Stimulated activated CD4-positive, alpha-beta T cell treated with anti-CD3 and anti-CD28 coated beads, Interleukin-1b, Interleukin-23, amount 100 ng/mL, for 48 hours (primary cell): Measurements from ENCODE around the gene URI1.

Experiments used
- DNase-seq: peaks from one replicate; pipeline ENCODE4 v3.0.0-alpha.2; 2020

Gene URI1

DNA sequence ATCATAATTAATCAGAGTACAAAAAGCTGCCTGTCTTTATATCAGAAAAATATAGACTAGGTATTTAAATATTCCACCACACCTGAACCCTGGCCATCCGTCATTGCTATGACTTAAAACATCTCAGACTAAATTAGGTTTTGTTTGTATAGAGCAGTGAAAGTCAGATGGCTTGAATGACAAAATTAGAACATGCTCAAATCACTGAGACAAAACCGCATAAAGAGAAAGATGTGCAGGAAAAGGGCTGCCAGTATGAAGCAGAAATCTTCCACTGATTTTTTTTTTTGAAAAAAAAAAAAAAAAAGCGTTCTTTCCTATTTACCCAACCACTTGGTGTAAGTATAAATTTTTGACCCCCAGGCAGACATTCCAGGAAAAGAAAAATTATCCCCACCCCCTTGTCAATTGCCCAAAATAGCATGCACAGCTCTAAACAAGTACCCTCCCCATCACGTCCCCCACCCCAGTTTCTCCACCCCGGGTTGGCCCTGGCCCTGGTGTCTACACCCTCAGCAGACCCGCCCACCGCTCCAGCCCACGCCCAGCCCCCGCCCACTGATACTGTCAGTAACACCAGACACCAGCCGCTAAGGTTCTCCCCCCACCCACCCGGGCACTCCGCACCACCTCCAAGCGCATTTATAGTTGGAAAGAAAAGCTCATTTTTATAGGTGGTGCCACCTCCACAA lies 118.6 kb downstream of the URI1 start:
- no peak for DNase-seq

DNA sequence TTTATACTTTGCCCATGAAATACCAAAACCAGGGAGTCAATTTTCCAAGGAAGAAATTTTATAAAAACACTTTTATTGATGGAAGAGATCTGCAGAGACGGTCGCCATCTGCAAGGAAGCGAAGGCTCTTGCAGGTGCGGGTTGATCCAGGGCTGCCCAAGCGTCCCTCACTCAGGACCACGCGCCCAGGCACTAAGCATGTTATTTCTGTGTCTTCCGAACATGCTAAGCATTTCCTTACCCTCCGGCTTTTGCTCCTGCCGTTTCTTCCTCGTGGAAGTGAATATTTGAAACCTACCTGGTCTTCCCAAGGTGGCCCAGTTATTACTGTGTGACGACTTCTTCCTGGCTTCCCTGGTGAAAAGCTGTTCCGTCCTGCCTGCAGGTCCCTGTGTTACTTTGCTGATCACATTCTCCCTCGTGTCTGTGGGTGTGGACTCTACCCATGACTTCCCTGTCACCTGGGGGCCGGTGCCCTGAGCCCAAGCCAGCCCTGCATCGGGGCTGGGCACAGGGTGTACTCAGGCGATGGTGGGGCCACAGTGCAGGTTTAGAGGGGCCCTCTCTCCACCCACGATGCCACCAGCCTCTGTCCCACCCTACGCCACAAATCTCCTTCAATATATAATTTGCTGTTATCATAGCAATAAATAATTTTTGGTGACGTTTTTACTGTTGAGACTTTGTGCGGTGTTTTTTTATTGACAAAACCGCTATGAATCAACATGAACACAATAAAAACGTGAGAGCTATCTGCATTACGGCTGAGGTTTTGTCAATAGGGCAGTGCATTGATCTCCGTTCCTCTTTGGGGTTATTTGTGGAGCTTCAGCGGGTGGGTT lies 119.4 kb downstream of the URI1 start:
- DNase-seq, result no peak

DNA sequence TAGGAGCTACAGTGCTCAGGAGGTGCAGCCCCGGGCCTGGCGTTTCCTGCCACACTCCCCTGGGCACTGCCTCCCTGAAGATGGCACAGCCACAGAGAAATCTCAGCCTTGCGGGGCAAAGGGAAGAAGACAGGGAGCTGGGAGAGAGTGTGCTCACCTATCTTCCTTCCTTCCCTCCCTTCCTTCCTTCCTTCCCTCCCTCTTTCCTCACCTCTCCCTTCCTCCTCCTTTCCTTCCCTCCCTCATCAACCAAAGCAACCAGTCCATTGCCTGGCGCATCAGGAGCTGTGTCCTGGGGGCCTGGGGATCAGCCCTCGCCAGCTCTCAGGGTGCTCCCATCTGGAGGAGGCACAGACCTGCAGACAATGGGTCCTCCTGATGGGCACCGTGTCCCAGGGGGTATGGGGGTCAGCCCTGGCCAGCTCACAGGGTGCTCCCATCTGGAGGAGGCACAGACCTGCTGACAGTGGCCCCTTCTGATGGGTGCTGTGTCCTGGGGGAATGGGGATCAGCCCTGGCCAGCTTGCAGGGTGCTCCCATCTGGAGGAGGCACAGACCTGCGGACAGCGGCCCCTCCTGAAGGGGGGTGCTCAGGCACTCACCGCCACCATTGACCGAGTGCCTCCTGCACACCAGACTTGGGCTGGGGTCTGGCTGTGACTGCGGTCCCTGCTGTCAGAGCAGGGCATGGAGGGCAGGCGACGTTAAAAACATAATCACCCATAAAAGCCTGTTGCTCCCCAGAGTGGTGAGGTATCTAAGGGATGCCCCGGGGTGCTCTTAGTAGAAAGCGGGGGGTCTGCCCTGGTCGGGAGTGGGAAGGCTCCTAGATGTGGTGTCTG lies 120.2 kb downstream of the URI1 start:
- DNase-seq, result no peak

DNA sequence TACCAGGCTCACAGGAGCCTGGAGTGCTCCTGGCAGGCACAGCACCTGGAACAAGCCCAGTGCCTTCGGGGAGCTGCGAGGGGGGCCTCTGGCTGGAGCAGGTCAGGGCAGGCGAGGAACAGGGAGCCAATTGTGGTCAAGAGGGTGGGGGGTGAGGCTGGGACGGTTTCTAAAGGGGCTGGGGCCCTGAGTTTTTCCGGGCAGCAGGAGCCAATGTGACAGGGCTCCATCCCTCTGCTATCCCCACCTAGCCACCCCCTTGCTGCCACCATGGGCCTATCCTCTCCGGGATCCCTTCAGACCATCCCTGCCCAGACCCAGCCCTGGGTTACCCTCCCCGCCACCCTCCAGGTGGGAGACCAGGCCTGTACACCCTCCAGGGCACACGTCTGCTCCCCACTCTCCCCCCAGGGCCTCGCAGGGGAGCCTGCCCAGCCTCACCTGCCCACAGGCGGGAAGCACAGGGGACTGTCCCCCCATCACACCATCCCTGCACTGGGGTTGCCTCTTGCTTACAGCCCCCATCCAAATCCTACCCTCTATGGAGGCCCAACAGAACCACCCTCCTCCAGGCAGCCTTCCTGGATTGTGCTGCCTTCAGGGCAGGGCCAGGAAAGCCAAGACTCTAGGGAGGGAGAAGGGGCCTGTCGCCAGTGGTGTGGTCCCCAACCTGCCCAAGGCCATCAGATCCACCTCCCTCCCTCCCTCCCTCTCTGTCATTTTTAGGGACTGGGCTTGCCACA lies 121.0 kb downstream of the URI1 start:
- DNase-seq, result no peak

DNA sequence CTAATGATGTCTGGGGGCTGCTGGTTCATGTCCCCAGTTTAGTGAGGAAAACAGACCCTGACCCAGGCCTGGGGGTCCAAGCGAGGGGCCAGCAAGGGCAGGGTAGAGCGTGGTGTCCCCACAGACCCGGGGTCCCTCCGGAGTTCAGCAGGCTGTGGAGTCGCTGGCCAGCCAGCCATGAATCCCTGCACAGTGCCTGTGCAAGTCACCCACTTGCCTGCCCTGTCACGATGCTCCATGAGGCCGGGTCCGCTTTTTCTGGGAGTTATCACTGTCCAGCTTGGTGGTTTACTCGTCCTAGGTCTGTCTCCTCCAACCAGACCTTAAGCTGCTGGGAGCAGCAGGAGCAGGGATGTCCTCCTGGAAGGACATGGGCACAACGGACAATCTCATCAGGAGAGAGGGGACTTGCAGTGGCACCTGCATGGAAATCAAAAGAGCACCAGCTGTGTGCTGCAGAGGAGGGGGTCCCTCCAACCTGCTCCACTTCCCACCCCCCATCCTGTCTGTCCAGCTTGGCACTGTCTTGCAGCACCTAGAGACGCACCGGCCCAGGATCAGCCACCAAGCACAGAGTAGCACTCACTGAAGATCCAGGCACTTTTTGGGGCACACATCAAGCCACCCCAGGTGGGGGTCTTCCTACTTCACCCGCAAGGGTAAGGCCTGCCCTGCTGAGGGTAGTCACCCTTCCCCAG lies 121.8 kb downstream of the URI1 start:
- DNase-seq, result no peak

DNA sequence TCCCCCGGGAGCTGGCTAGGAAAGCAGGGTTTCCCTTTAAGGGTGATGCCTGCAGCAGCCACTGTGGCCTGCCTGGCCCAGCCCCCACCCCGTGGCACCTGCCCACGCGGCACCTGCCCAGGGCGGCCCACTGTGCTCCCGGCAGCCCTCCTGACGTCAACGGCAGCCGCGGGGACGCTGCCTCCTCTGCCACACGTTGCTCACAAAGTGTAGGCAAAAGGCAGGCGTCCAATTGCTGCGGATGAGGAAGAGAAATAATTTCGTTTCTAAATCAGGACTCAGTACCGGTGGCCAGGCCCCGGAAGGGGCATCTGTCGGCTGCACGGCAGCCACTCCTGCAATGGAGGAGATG lies 122.3 kb downstream of the URI1 start:
- no peak for DNase-seq

DNA sequence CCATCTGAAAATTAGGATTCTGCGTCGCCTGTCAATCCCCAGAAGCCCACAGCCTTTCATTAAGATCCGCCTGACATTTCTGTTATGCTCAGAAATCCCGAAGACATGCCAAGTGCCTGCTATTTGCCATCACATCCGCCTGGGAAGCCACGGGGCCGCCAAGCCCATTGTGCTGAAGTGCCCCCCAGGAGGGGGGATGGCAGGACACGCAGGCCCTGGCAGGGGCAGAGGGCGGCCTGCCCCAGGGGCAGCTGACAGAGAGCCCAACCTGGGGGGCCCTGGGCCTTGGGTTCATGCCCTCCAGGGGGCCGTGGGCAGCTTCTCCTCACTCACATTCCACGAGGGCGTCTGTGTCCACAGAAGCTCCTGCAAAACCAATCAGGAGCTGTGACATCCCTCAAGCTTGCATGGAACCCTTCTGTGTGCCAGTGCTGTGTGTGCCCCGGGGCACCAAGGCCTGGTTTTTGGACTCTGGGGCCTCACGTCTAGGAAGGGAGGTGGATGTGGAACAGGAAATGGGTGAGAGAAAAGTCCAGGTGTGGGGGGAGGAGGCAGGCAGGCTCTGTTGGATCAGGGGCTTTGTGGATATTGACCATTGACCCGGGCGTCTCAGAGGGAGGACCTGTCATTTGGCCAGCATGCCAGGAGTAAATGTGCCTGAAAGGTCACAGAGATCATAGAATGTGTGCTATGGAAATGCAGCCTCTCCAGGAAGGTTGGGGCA lies 122.9 kb downstream of the URI1 start:
- no peak for DNase-seq

DNA sequence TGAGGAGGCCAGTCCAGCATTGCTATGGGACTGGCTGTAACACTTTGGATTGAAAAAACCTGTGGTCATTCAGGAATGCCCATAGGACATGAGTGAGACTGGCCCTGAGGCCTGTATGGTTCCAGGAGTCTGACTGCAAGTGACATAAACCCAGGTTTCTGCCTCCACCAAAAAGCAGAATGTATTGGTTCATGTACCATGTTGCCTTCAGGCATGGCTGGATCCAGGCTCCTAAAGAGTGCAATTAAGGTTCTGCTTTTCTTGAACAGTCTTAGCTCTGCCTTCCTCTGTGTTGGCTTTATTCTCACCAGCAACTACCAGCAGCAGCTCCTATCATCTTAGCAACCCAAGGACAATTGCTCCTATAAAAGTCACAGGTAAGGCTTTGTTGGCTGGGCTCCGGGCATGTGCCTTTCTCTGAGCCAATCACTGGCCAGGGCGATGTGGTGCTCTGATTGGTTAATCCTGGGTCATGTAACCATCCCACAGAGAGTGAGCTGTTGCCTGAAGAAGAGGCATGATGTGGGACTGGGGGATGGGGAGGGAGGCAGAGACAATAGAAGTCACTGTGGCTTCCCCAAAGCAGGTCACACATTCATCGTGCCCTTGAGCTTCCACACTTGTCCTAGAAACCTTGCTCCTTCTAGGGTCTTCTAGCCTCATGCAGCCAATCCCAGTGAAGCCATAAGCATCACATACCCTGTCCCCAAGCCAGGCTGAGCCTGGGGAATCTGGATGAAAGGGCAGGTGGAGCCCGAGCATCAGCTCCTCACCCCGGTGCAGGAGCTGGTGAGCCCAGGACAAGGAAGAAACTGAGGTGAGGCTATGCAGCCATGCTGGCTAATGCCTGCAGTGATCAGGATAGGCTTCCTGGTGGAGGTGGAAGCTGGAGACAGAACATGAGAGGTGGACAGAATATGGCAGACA lies 123.9 kb downstream of the URI1 start:
- no peak for DNase-seq
